ENCODE results near the gene SCPEP1.
"Not testable (repeated sequence)": the region's sequence is repeated elsewhere in the genome, so short reads cannot be mapped to it uniquely, and the experiment has no call there.

Gene SCPEP1

GRCh38 chr17:56966338-56966737 lies 11.6 kb upstream of the SCPEP1 start:
- no peak for DNase-seq

- DNase-seq, result no peak
These were observed 7.0 kb upstream of the SCPEP1 start for GRCh38 chr17:56970974-56971373.

- no peak for DNase-seq
These were observed 5.7 kb upstream of the SCPEP1 start for GRCh38 chr17:56972111-56972730.

- no peak for DNase-seq
These were observed 4.4 kb upstream of the SCPEP1 start for GRCh38 chr17:56973520-56973919.

GRCh38 chr17:56974055-56974454 lies 3.9 kb upstream of the SCPEP1 start:
- DNase-seq, result no peak

- DNase-seq, result no peak
These were observed 2.3 kb upstream of the SCPEP1 start for GRCh38 chr17:56975656-56976055.

- DNase-seq, result no peak
These were observed 856 bp upstream of the SCPEP1 start for GRCh38 chr17:56976941-56977608.

GRCh38 chr17:56978441-56979090 lies 635 bp downstream of the SCPEP1 start:
- DNase-seq, result no peak

GRCh38 chr17:56979091-56979480 lies 1.2 kb downstream of the SCPEP1 start:
- no peak for DNase-seq

- DNase-seq, result not testable (repeated sequence)
These were observed 2.6 kb downstream of the SCPEP1 start for GRCh38 chr17:56980526-56980925.

- no peak for DNase-seq
These were observed 4.4 kb downstream of the SCPEP1 start for GRCh38 chr17:56982312-56982711.

- DNase-seq, result no peak
These were observed 5.4 kb downstream of the SCPEP1 start for GRCh38 chr17:56983366-56983765.

GRCh38 chr17:56985371-56986162 lies 7.6 kb downstream of the SCPEP1 start:
- DNase-seq, result no peak

GRCh38 chr17:56987283-56987834 lies 9.4 kb downstream of the SCPEP1 start:
- no peak for DNase-seq

GRCh38 chr17:56988901-56989572 lies 11.1 kb downstream of the SCPEP1 start:
- DNase-seq, result no peak

GRCh38 chr17:56992364-56992763 lies 14.4 kb downstream of the SCPEP1 start:
- no peak for DNase-seq

- DNase-seq, result no peak
These were observed 16.3 kb downstream of the SCPEP1 start for GRCh38 chr17:56994009-56994792.

- DNase-seq, result no peak
These were observed 17.8 kb downstream of the SCPEP1 start for GRCh38 chr17:56995766-56996165.

GRCh38 chr17:56997313-56997712 lies 19.4 kb downstream of the SCPEP1 start:
- DNase-seq, result no peak

GRCh38 chr17:57001541-57001940 lies 23.6 kb downstream of the SCPEP1 start:
- no peak for DNase-seq

GRCh38 chr17:57002904-57003303 lies 25.0 kb downstream of the SCPEP1 start:
- DNase-seq, result no peak
